HEK293T (cell line): ENCODE measurements around the gene DIDO1.

Experiments
- BHLHE40 ChIP-seq: fragments of 450-650 bp; IDR thresholded peaks from 2 replicates; pipeline ENCODE4 v1.6.1; 2016; ENCODE audit warnings: mild to moderate bottlenecking, moderate library complexity, borderline replicate concordance
- TF ChIP-seq, protein P1 (sequence below): fragments of 450-650 bp; IDR thresholded peaks from 2 replicates; pipeline ENCODE4 v1.6.1; 2016

GRCh38 chr20:62885046-62885895, 41.0 kb downstream of the DIDO1 start:
- no peak for TF ChIP-seq BHLHE40
- TF ChIP-seq, protein P1, sequence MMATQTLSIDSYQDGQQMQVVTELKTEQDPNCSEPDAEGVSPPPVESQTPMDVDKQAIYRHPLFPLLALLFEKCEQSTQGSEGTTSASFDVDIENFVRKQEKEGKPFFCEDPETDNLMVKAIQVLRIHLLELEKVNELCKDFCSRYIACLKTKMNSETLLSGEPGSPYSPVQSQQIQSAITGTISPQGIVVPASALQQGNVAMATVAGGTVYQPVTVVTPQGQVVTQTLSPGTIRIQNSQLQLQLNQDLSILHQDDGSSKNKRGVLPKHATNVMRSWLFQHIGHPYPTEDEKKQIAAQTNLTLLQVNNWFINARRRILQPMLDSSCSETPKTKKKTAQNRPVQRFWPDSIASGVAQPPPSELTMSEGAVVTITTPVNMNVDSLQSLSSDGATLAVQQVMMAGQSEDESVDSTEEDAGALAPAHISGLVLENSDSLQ = no peak
